Umbilical cord (tissue), 2 donors: Measurements from ENCODE around the gene YKT6. TPM values are rescaled to one million over a fixed set of nuclear protein-coding genes. Genes with fewer than 3 reads are reported as not detected.

Experiments
- DNase-seq: peaks from one replicate; pipeline ENCODE4 v3.0.0-alpha.2; 2015; ENCODE audit warnings: low spot score
- total RNA-seq: library from RNA; depleted of rRNA; stranded (reverse); fragments of >200 nt; gene quantifications from one replicate; pipeline ENCODE4 v1.2.3, GENCODE V29; 2014; ENCODE audit warnings: low replicate concordance; ENCODE audit not compliant: insufficient read depth

The YKT6 gene
- total RNA-seq, 1 donor from 2014 or later: 21.2 TPM

- DNase-seq: no peak
Observed at GRCh38 chr7:44258865-44259546, 58.2 kb downstream of the YKT6 start.

DNA sequence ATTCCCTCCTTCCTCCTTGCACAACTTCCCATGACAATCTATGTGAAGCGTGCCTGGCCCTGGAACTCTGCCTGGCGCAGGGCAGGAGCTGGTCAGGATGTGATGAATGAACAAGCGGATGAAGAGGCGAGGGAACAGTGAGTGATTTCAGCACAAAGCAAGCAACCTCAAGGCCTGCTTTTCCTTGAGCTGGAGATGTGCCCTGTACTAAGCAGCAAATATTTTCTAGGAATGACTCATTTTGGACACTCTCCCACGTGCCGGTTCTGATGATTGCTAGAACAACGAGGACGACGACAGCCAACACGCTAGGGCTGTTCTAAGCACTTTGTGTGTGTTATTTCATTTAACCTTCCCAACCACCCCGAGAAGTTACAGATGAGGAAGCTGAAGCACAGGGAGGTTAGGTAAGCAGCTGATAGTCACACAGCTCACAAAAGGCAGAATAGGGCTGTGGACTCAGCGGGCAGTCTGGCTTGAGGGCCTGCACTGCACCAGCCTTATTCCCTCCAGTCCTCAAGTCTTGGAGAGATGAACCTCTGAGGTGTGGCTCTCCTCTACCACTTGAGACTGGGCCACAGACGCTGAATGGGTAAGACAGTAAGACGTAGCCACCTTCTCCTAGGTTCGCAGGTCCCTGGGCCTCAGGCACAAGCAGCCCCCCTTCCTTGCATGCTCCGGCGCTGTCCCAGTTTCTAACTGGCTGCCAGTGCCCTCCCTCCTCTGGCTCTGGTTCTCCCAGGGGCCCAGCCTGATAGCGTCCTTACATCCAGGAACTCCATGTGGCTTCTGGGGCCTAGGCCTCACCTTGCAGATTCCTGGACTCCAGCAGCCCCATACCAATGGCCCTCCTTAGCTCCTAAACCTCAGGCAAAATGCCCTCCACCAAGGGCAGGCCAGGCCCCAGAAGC lies 59.0 kb downstream of the YKT6 start:
- DNase-seq: peak; percentile 80

- no peak for DNase-seq
Observed at GRCh38 chr7:44261240-44261639, 60.5 kb downstream of the YKT6 start.

DNA sequence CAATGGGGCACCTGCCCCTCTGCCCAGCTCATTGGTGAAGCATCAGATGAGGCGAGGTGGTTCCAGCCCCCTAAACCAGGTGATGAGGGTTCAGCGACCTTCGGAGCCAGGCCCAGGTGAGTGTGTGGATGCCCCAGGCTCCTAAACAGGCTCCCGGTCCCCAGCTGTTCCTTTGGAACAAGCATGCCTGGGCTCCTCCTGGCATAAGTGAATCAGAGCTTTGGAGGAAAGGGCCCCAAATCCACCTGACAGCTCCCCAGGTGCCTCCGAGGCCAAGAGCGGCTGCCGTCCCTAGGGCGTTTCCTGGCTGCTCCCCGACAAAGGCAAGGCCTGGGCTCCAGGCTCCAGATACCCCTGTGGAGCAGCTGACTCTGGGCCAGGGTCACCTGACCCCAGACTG lies 61.3 kb downstream of the YKT6 start:
- no peak for DNase-seq

DNA sequence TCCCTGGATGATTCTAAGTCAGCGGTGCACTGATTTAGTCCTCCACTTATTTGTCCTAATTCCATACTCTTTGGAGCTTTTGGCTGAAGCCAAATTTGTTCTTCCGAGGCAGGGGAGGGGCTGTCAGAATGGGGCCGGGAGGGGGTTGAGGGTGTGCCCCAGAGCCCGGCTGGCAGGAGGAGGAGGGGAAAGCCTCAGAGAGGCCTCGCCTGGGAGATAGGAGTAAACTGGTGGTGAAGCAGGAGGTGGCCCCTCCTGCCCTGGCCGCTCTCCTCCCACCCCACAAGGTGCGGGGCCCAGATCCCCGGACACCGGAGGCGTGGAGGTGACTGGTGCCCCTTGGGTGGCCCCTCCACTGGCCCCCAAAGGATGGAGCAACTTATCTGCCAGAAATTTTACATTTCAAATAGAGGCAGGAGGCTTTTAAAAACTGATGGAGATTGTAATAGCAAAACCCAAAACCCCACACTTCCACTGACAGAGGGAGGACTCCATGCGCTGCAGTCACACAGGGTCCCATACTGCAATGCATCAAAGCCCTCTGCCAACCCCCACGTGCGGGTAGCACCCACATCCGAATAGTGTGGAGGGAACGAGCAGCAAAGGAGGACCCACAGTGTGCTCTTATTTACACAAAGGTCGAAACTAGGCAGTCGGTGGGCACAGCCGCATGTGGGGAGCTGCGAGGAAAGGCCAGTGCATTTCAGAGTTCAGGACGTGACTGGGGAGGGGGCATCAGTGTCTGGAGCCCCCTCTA lies 62.7 kb downstream of the YKT6 start:
- DNase-seq: peak; percentile 82

Other genes with a start within 250 kb of the YKT6 start
- gene SPDYE1, start 203.1 kb upstream of the YKT6 start, total RNA-seq: not detected
- gene DBNL, start 156.3 kb upstream of the YKT6 start, total RNA-seq: 67.7 TPM
- gene PGAM2, start 135.4 kb upstream of the YKT6 start, total RNA-seq: not detected
- gene POLM, start 118.4 kb upstream of the YKT6 start, total RNA-seq: 29.1 TPM
- gene AEBP1, start 96.6 kb upstream of the YKT6 start, total RNA-seq: 77.0 TPM
- 32.7 TPM for gene POLD2, start 77.4 kb upstream of the YKT6 start, total RNA-seq
- not detected for gene MYL7, start 59.6 kb upstream of the YKT6 start, total RNA-seq
- 1.2 TPM for gene GCK, start 11.5 kb upstream of the YKT6 start, total RNA-seq
- gene CAMK2B, start 124.6 kb downstream of the YKT6 start, total RNA-seq: not detected